GM23248 (cell line): ENCODE measurements around the gene AAGAB. TPM values are rescaled to one million over a fixed set of nuclear protein-coding genes. Genes with fewer than 3 reads are reported as not detected.
A peak's percentile ranks its signal among the peaks of the same experiment; 100 is the strongest.

Experiments
- DNase-seq: peaks from one replicate; pipeline ENCODE4 v3.0.0-alpha.2; 2015
- H2AFZ ChIP-seq: fragments of 200-600 bp; sonication (generic); 2 replicates; pipeline ENCODE4 v1.6.1; 2016; ENCODE audit warnings: antibody characterized with exemption
- H3F3A ChIP-seq: fragments of 200-600 bp; sonication (generic); 2 replicates; pipeline ENCODE4 v1.6.1; 2016; ENCODE audit warnings: mild to moderate bottlenecking, antibody characterized with exemption, mixed run types; ENCODE audit not compliant: insufficient read depth
- H3K27ac ChIP-seq: fragments of 200-600 bp; sonication (generic); 2 replicates; pipeline ENCODE4 v1.5.1; 2016; ENCODE audit warnings: mild to moderate bottlenecking
- H3K27me3 ChIP-seq: fragments of 200-600 bp; sonication (generic); replicated peaks from 2 replicates; pipeline ENCODE4 v1.6.1; 2016; ENCODE audit warnings: mild to moderate bottlenecking; ENCODE audit not compliant: insufficient read depth
- H3K36me3 ChIP-seq: fragments of 200-600 bp; sonication (generic); 2 replicates; pipeline ENCODE4 v1.6.1; 2016; ENCODE audit warnings: low read depth, mild to moderate bottlenecking
- H3K4me1 ChIP-seq: fragments of 200-600 bp; sonication (generic); 2 replicates; pipeline ENCODE4 v1.6.1; 2016; ENCODE audit warnings: mild to moderate bottlenecking; ENCODE audit not compliant: insufficient read depth
- H3K4me2 ChIP-seq: fragments of 200-600 bp; sonication (generic); one replicate; pipeline ENCODE4 v1.6.1; 2016; ENCODE audit warnings: mild to moderate bottlenecking; ENCODE audit not compliant: unreplicated experiment
- H3K4me3 ChIP-seq: fragments of 200-600 bp; sonication (generic); 2 replicates; pipeline ENCODE4 v1.5.1; 2016; ENCODE audit warnings: mild to moderate bottlenecking
- H3K79me2 ChIP-seq: fragments of 200-600 bp; sonication (generic); 2 replicates; pipeline ENCODE4 v1.6.1; 2016; ENCODE audit warnings: mild to moderate bottlenecking; ENCODE audit not compliant: insufficient read depth
- H3K9ac ChIP-seq: fragments of 200-600 bp; sonication (generic); 2 replicates; pipeline ENCODE4 v1.6.1; 2016; ENCODE audit warnings: mild to moderate bottlenecking
- H3K9me2 ChIP-seq: fragments of 200-600 bp; sonication (generic); 2 replicates; pipeline ENCODE4 v1.6.1; 2016; ENCODE audit warnings: mixed run types, mild to moderate bottlenecking, moderate library complexity; ENCODE audit not compliant: insufficient read depth
- H3K9me3 ChIP-seq: fragments of 200-600 bp; sonication (generic); one replicate; pipeline ENCODE4 v1.6.1; 2017; ENCODE audit warnings: low read depth
- H4K20me1 ChIP-seq: fragments of 200-600 bp; sonication (generic); 2 replicates; pipeline ENCODE4 v1.6.0; 2016; ENCODE audit not compliant: insufficient read depth
- EZH2 ChIP-seq: fragments of 200-600 bp; sonication (generic); IDR thresholded peaks from 2 replicates; pipeline ENCODE4 v1.6.1; 2018; ENCODE audit warnings: antibody characterized with exemption, mild to moderate bottlenecking; ENCODE audit not compliant: insufficient read depth, poor library complexity, severe bottlenecking
- EZH2phosphoT487 ChIP-seq: fragments of 200-600 bp; sonication (generic); IDR thresholded peaks from 2 replicates; pipeline ENCODE4 v1.6.1; 2018; ENCODE audit warnings: antibody characterized with exemption, moderate library complexity, mild to moderate bottlenecking, low read depth; ENCODE audit not compliant: insufficient read depth
- WGBS, 2 experiments: methylation state at CpG; one replicate each; pipeline ENCODE4 v1.1.6; 2015 to 2017; ENCODE audit warnings: low lambda C conversion rate in 2 of 2, low coverage in 1 of 2; ENCODE audit errors: missing lambda C conversion rate in 2 of 2; 5-methylcytosine and 5-hydroxymethylcytosine counted together
- in situ Hi-C: fragments of 300-500 bp; cut with MboI; formaldehyde crosslinking; loops from 2 replicates; pipeline ENCODE4 v1.15.0; 2020
- polyA plus RNA-seq: library from polyadenylated mRNA; unstranded; fragments of >200 nt; fragmentation: Nextera tagmentation; extraction: Ambion mirVana; gene quantifications from 2 replicates; pipeline ENCODE4 v1.2.1, GENCODE V29; 2016
- total RNA-seq: library from RNA; depleted of rRNA; stranded (reverse); fragments of >200 nt; shearing (Covaris generic); gene quantifications from 2 replicates; pipeline ENCODE4 v1.2.3, GENCODE V29; 2014

The AAGAB gene
- total and polyA plus RNA-seq, 2 experiments from 2014 or later, result 40.9 to 43.3 TPM

GRCh38 chr15:67224889-67225288, 29.6 kb downstream of the AAGAB start:
- 70 to 82% methylated on average over 3 of the region's 3 CpGs for WGBS, 2 experiments

GRCh38 chr15:67219288-67219687, 35.2 kb downstream of the AAGAB start:
- Histone ChIP-seq H4K20me1 (no peaks in the 10 kb centered on the region), H3K9ac (no peak overlapping the region), H3K36me3 (no peaks in the 10 kb centered on the region), H3K27me3 (no peaks in the 10 kb centered on the region), H3K9me2 (no peaks in the 10 kb centered on the region; the same call in 1 of the 2 replicates), H3K79me2 (peaks cover 11% of the 10 kb centered on the region; the same call in 1 of the 2 replicates), H3K4me3 (no peak overlapping the region), H3F3A (peaks cover 8% of the 10 kb centered on the region; the same call in 1 of the 2 replicates), H2AFZ (no peak overlapping the region), H3K9me3 (no peaks in the 10 kb centered on the region), H3K27ac (no peak overlapping the region), H3K4me2 (no peak overlapping the region), H3K4me1 (no peaks in the 10 kb centered on the region)
- TF ChIP-seq EZH2, result no peak
- TF ChIP-seq EZH2phosphoT487, result no peak
- no peak for DNase-seq
- in situ Hi-C loops, result no loop called here
- WGBS, 2 experiments, result 94 to 95% methylated on average over 2 of the region's 2 CpGs

More at GRCh38 chr15:67224889-67225288, 29.6 kb downstream of the AAGAB start:
- Histone ChIP-seq H3K9me2 (no peaks in the 10 kb centered on the region; the same call in 1 of the 2 replicates), H3K79me2 (peaks cover 21% of the 10 kb centered on the region; the same call in 1 of the 2 replicates), H3K36me3 (peaks cover 7% of the 10 kb centered on the region), H2AFZ (no peak overlapping the region), H4K20me1 (no peaks in the 10 kb centered on the region), H3K27ac (peak overlapping the region; percentile 77), H3K9me3 (no peaks in the 10 kb centered on the region), H3K4me1 (peaks cover 20% of the 10 kb centered on the region), H3K4me3 (no peak overlapping the region), H3F3A (peaks cover 18% of the 10 kb centered on the region), H3K4me2 (peak overlapping the region; percentile 18), H3K9ac (0 out of 2 replicates have a peak overlapping the region, but pooled peaks have one; percentile 4), H3K27me3 (no peaks in the 10 kb centered on the region)
- no peak for DNase-seq
- no peak for TF ChIP-seq EZH2phosphoT487
- no peak for TF ChIP-seq EZH2
- in situ Hi-C loops, result no loop called here

GRCh38 chr15:67218428-67218827, 36.0 kb downstream of the AAGAB start:
- no peak overlapping the region for H3K9ac ChIP-seq
- H3K27ac ChIP-seq, result no peak overlapping the region
- in situ Hi-C loops, result no loop called here
- no peaks in the 10 kb centered on the region for H3K27me3 ChIP-seq
- TF ChIP-seq EZH2 (no peak), EZH2phosphoT487 (no peak)
- no peak overlapping the region for H2AFZ ChIP-seq
- H3K4me1 ChIP-seq, result no peaks in the 10 kb centered on the region
- no peak overlapping the region for H3K4me3 ChIP-seq
- peaks cover 8% of the 10 kb centered on the region; the same call in 1 of the 2 replicates for H3F3A ChIP-seq
- no peaks in the 10 kb centered on the region for H3K36me3 ChIP-seq
- no peaks in the 10 kb centered on the region for H4K20me1 ChIP-seq
- no peak overlapping the region for H3K4me2 ChIP-seq
- H3K9me2 ChIP-seq, result no peaks in the 10 kb centered on the region; the same call in 1 of the 2 replicates
- peaks cover 6% of the 10 kb centered on the region; the same call in 1 of the 2 replicates for H3K79me2 ChIP-seq
- DNase-seq, result no peak
- no peaks in the 10 kb centered on the region for H3K9me3 ChIP-seq

DNA sequence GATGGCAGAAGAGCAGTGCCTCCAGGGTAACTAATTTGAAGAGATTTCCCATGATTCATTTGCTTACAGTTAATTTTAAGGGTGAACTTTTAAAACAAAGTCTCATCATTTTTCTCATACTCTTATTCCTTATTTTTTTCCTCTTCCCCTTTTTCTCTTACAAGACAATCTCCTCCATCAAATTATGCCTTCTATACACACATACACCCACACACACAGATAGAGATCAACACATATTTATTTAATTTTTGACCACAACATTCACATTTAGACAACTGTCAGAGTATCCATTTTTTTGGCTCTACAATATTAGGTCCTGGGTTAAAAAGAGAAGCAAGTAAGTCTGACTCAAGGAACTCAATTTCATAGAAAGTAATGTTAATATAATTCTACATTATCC, 37.6 kb downstream of the AAGAB start:
- in situ Hi-C loops, result no loop called here
- Histone ChIP-seq H3K27me3 (no peaks in the 10 kb centered on the region), H3K9ac (no peak overlapping the region), H3K4me1 (0 out of 2 replicates have a peak, but pooled peaks cover 4% of the 10 kb centered on the region), H3K4me3 (no peak overlapping the region), H3F3A (peaks cover 8% of the 10 kb centered on the region; the same call in 1 of the 2 replicates), H3K9me2 (no peaks in the 10 kb centered on the region), H3K4me2 (no peak overlapping the region), H3K79me2 (0 out of 2 replicates have a peak, but pooled peaks cover 5% of the 10 kb centered on the region), H3K27ac (no peak overlapping the region), H3K9me3 (no peaks in the 10 kb centered on the region), H3K36me3 (no peaks in the 10 kb centered on the region), H2AFZ (no peak overlapping the region), H4K20me1 (no peaks in the 10 kb centered on the region)
- no peak for DNase-seq
- no peak for TF ChIP-seq EZH2
- TF ChIP-seq EZH2phosphoT487, result no peak

GRCh38 chr15:67215102-67215501, 39.4 kb downstream of the AAGAB start:
- 97% methylated on average over 6 of the region's 6 CpGs for WGBS, 2 experiments
- H3K9ac ChIP-seq, result no peak overlapping the region
- no peaks in the 10 kb centered on the region for H3K9me2 ChIP-seq
- TF ChIP-seq EZH2phosphoT487 (no peak), EZH2 (no peak)
- 0 out of 2 replicates have a peak, but pooled peaks cover 4% of the 10 kb centered on the region for H3K4me1 ChIP-seq
- peaks cover 8% of the 10 kb centered on the region; the same call in 1 of the 2 replicates for H3F3A ChIP-seq
- H3K36me3 ChIP-seq, result no peaks in the 10 kb centered on the region
- H3K4me3 ChIP-seq, result no peak overlapping the region
- 0 out of 2 replicates have a peak, but pooled peaks cover 5% of the 10 kb centered on the region for H3K79me2 ChIP-seq
- no peak for DNase-seq
- H3K4me2 ChIP-seq, result no peak overlapping the region
- H2AFZ ChIP-seq, result no peak overlapping the region
- in situ Hi-C loops, result no loop called here
- H3K9me3 ChIP-seq, result no peaks in the 10 kb centered on the region
- H3K27me3 ChIP-seq, result no peaks in the 10 kb centered on the region
- H3K27ac ChIP-seq, result no peak overlapping the region
- H4K20me1 ChIP-seq, result no peaks in the 10 kb centered on the region
